Cardiac muscle cell (in vitro differentiated cells and primary cell): ENCODE data around the gene ERP27. TPM values are rescaled to one million over a fixed set of nuclear protein-coding genes. Genes with fewer than 3 reads are reported as not detected.

Source experiments
- DNase-seq, 2 donors: peaks; one replicate each; pipeline versions ENCODE4 v3.0.0 to v3.0.0-alpha.2; 2010 to 2017; ENCODE audit warnings: low read depth in 1 of 2, low spot score in 1 of 2
- H3K27ac ChIP-seq: fragments of 200-600 bp; sonication (generic); 2 replicates; pipeline ENCODE4 v1.5.1; 2016
- H3K27me3 ChIP-seq: fragments of 200-600 bp; sonication (generic); 2 replicates; pipeline ENCODE4 v1.6.0; 2016; ENCODE audit warnings: control low read depth
- H3K36me3 ChIP-seq: fragments of 200-600 bp; sonication (generic); 2 replicates; pipeline ENCODE4 v1.5.1; 2016; ENCODE audit warnings: control low read depth
- H3K4me1 ChIP-seq: fragments of 200-600 bp; sonication (generic); 2 replicates; pipeline ENCODE4 v1.8.1; 2017; ENCODE audit warnings: low read depth, mild to moderate bottlenecking, mixed run types
- H3K4me3 ChIP-seq: fragments of 200-600 bp; sonication (generic); 2 replicates; pipeline ENCODE4 v1.5.1; 2016; ENCODE audit warnings: mild to moderate bottlenecking
- H3K9me3 ChIP-seq: fragments of 200-600 bp; sonication (generic); 2 replicates; pipeline ENCODE4 v1.5.1; 2017; ENCODE audit warnings: low read depth, mild to moderate bottlenecking, control low read depth
- polyA plus RNA-seq: library from polyadenylated mRNA; unstranded; fragments of >200 nt; fragmentation: Nextera tagmentation; extraction: Ambion mirVana; gene quantifications from 2 replicates; pipeline ENCODE4 v1.2.1, GENCODE V29; 2016
- total RNA-seq: library from RNA; depleted of rRNA; stranded (reverse); fragments of >200 nt; gene quantifications from 2 replicates; pipeline ENCODE4 v1.2.3, GENCODE V29; 2016
- TF ChIP-seq, protein P1 (sequence below): IDR thresholded peaks from 2 replicates; pipeline ENCODE4 v1.5.1; 2012; ENCODE audit warnings: low read depth, mild to moderate bottlenecking, low read length

Gene ERP27
- total and polyA plus RNA-seq, 2 experiments from 2014 or later: not detected

GRCh38 chr12:14910090-14910915 lies 28.0 kb downstream of the ERP27 start:
- H3K4me1 ChIP-seq: peaks cover 2% of the 10 kb centered on the region
- DNase-seq: peak in 1 of 2 donors; percentile 73
- H3K27me3 ChIP-seq: no peaks in the 10 kb centered on the region
- no peaks in the 10 kb centered on the region for H3K9me3 ChIP-seq
- H3K27ac ChIP-seq: no peak overlapping the region
- TF ChIP-seq, protein P1, sequence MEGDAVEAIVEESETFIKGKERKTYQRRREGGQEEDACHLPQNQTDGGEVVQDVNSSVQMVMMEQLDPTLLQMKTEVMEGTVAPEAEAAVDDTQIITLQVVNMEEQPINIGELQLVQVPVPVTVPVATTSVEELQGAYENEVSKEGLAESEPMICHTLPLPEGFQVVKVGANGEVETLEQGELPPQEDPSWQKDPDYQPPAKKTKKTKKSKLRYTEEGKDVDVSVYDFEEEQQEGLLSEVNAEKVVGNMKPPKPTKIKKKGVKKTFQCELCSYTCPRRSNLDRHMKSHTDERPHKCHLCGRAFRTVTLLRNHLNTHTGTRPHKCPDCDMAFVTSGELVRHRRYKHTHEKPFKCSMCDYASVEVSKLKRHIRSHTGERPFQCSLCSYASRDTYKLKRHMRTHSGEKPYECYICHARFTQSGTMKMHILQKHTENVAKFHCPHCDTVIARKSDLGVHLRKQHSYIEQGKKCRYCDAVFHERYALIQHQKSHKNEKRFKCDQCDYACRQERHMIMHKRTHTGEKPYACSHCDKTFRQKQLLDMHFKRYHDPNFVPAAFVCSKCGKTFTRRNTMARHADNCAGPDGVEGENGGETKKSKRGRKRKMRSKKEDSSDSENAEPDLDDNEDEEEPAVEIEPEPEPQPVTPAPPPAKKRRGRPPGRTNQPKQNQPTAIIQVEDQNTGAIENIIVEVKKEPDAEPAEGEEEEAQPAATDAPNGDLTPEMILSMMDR: no peak
- no peak overlapping the region for H3K4me3 ChIP-seq
- H3K36me3 ChIP-seq: no peaks in the 10 kb centered on the region

GRCh38 chr12:14907953-14908352 lies 30.4 kb downstream of the ERP27 start:
- H3K4me3 ChIP-seq: no peak overlapping the region
- no peaks in the 10 kb centered on the region for H3K36me3 ChIP-seq
- no peaks in the 10 kb centered on the region for H3K9me3 ChIP-seq
- no peaks in the 10 kb centered on the region for H3K27me3 ChIP-seq
- DNase-seq: no peak
- H3K4me1 ChIP-seq: peaks cover 4% of the 10 kb centered on the region
- H3K27ac ChIP-seq: no peak overlapping the region
- TF ChIP-seq, protein P1: no peak

DNA sequence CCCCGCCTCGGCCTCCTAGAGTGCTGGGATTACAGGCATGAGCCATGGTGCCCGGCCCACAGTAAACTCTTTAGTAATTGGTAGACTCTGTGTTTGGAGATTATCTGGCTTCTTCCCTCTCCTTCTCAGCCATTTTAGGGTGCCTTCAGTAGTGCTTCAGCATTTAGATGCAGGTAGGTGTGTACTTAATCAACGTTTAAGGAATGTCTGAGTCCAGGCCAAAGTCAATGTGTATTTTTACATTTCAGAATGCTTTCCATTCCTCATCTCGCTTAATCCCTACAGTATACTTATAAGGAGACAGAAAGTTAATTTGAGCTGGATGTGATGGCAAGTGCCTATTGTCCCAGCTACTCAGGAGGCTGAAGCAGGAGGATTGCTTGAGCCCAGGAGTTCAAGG lies 32.2 kb downstream of the ERP27 start:
- H3K4me1 ChIP-seq: peaks cover 4% of the 10 kb centered on the region
- no peaks in the 10 kb centered on the region for H3K27me3 ChIP-seq
- no peak overlapping the region for H3K27ac ChIP-seq
- no peaks in the 10 kb centered on the region for H3K36me3 ChIP-seq
- DNase-seq: no peak
- no peaks in the 10 kb centered on the region for H3K9me3 ChIP-seq
- TF ChIP-seq, protein P1: no peak
- H3K4me3 ChIP-seq: no peak overlapping the region

DNA sequence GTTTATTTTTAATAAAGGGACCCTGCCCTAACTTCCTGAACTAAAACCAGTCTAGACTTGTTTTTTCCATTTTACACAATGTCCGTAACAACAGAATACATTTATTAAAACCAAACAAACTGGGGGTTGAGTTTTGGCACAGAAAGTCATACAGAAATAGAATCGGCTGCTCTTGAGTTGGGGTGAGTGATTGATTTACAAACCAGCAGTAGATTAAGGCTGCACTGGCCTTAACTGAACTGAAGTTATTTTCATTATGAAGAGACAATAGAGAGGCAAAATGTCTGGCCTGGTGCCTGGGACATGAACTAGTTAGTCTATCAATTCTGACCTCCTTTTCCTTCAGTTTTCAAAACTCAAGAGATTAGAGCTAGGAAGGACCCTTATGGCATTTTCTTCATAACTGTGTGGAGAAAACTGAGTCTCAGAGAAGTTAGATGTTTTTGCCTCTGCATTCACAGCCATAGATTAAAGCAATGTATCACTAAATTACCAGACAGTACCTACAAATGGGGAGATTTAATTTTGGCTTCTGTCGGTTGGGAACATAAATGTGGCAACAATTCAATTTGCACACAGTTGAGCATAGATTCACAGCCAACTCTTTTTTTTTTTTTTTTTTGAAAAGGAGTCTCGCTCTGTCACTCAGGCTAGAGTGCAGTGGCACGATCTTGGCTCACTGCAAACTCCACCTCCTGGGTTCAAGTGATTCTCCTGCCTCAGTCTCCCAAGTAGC lies 32.9 kb downstream of the ERP27 start:
- H3K27ac ChIP-seq: no peak overlapping the region
- peaks cover 4% of the 10 kb centered on the region for H3K4me1 ChIP-seq

DNA sequence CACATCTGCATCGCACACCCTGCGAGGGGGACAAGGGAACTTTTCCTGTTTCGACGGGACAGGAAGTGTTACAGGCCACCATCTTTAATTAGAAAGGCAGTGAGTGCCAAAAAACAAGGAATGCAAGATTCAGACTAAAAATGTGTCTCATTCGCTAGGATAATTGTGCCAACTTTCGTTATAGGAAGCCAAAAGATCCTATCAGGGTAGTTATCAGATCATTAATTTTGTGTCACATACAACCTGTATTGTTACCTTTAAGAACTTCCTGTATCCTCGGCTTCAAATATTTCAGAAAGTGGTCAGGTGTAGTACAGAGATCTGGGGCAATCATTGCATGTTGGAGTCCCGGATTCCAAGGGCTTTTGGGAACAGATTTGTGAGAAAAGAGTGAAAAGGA lies 33.5 kb downstream of the ERP27 start:
- H3K9me3 ChIP-seq: no peaks in the 10 kb centered on the region
- H3K27me3 ChIP-seq: no peaks in the 10 kb centered on the region
- TF ChIP-seq, protein P1: no peak
- DNase-seq: no peak
- H3K36me3 ChIP-seq: no peaks in the 10 kb centered on the region
- no peak overlapping the region for H3K4me3 ChIP-seq
- H3K4me1 ChIP-seq: peaks cover 4% of the 10 kb centered on the region
- no peak overlapping the region for H3K27ac ChIP-seq

More for the DNA sequence above, 32.9 kb downstream of the ERP27 start:
- Histone ChIP-seq H3K27me3 (no peaks in the 10 kb centered on the region), H3K36me3 (no peaks in the 10 kb centered on the region), H3K4me3 (no peak overlapping the region), H3K9me3 (no peaks in the 10 kb centered on the region)
- TF ChIP-seq, protein P1: no peak
- peak in 1 of 2 donors; percentile 67 for DNase-seq
